Vagina (tissue), 2 donors: Measurements from ENCODE around the gene DOCK11.

ENCODE experiments used
- CTCF ChIP-seq, 3 experiments: fragments of 450-650 bp in 2 of 3; fragments of 200-600 bp in 1 of 3; sonication (generic) in 1 of 3; IDR thresholded peaks; one replicate each; pipeline ENCODE4 v1.5.1; 2017 to 2019; ENCODE audit warnings: antibody characterized with exemption in 3 of 3, mild to moderate bottlenecking in 2 of 3, moderate library complexity in 2 of 3
- POLR2A ChIP-seq, 2 donors: fragments of 450-650 bp; IDR thresholded peaks; one replicate each; pipeline ENCODE4 v1.6.1; 2017; ENCODE audit warnings: antibody characterized with exemption in 2 of 2, mild to moderate bottlenecking in 2 of 2, moderate library complexity in 2 of 2

GRCh38 chrX:118694638-118695037, 199.0 kb downstream of the DOCK11 start:
- no peak for TF ChIP-seq CTCF (IDR thresholded peaks at IDR 0.05)
- TF ChIP-seq POLR2A (IDR thresholded peaks at IDR 0.05): no peak
